HepG2 (cell line): ENCODE results near the gene LRBA. TPM values are rescaled to one million over a fixed set of nuclear protein-coding genes. Genes with fewer than 3 reads are reported as not detected.

ENCODE experiments used
- ATAC-seq: fragments of 200-7000 bp; cut with Tn5 transposase; 3 replicates; pipeline ENCODE4 v1.9.1; 2020; ENCODE audit warnings: mild to moderate bottlenecking, moderate library complexity
- BruUV-seq: library from RNA; stranded (reverse); fragments of 400-500 nt; replicated peaks from 2 replicates; lab custom pipeline; 2021; lab: Mats Ljungman, UMichigan
- CTCF ChIA-PET: fragments of 300-600 bp; formaldehyde crosslinking; extraction: SDS; loops from one replicate; lab custom pipeline; 2021; ENCODE audit warnings: low total read pairs, inconsistent platforms, low intra/inter-chr PET ratio; lab: Yijun Ruan, JAX
- POLR2A ChIA-PET: fragments of 350-600 bp; sonication (Branson Sonifier 250); formaldehyde crosslinking; loops from one replicate; lab custom pipeline; 2020; ENCODE audit warnings: antibody characterized with exemption, inconsistent platforms; lab: Yijun Ruan, JAX
- DNase-seq: peaks from one replicate; pipeline ENCODE4 v3.0.0-alpha.2; 2015; ENCODE audit warnings: low spot score
- FAIRE-seq: peaks from 3 replicates; lab custom pipeline; 2011; peaks lifted over from hg19 to GRCh38; lab: Jason Lieb, UNC
- H2AFZ ChIP-seq: one replicate; pipeline ENCODE4 v1.6.1; 2011; ENCODE audit warnings: low read length, inconsistent platforms
- H3K27ac ChIP-seq: fragments of 300-600 bp; 3 replicates; pipeline ENCODE4 v1.8.0; 2011; ENCODE audit warnings: mixed run types, mild to moderate bottlenecking, mixed read lengths, low read length, inconsistent platforms; ENCODE audit not compliant: insufficient read depth; ENCODE audit errors: extremely low read length
- H3K27me3 ChIP-seq, 2 experiments: fragments of 200-600 bp in 1 of 2; 2 replicates in 1 of 2; 3 replicates in 1 of 2; pipeline versions ENCODE4 v1.6.0 to v1.8.0; 2011; ENCODE audit warnings: low read length in 2 of 2, mild to moderate bottlenecking in 2 of 2, moderate library complexity in 2 of 2, inconsistent platforms in 1 of 2; ENCODE audit not compliant: insufficient read depth in 2 of 2, control insufficient read depth in 1 of 2
- H3K36me3 ChIP-seq, 2 experiments: fragments of 200-600 bp in 1 of 2; replicated peaks in 1 of 2; 2 replicates in 1 of 2; 3 replicates in 1 of 2; pipeline versions ENCODE4 v1.5.1 to v1.8.0; 2011; ENCODE audit warnings: low read length in 2 of 2, inconsistent platforms in 1 of 2; ENCODE audit not compliant: insufficient read depth in 2 of 2, control insufficient read depth in 1 of 2
- H3K4me1 ChIP-seq: 2 replicates; pipeline ENCODE4 v1.5.1; 2012; ENCODE audit warnings: low read length, inconsistent platforms; ENCODE audit not compliant: insufficient read depth
- H3K4me2 ChIP-seq: 2 replicates; pipeline ENCODE4 v1.6.0; 2011; ENCODE audit warnings: low read depth, low read length, inconsistent platforms
- H3K4me3 ChIP-seq, 3 experiments: fragments of 200-600 bp in 1 of 3; sonication (generic), shearing (Covaris generic) in 1 of 3; replicated peaks in 1 of 3; 2 replicates each; pipeline ENCODE4 v1.5.1; 2011 to 2016; ENCODE audit warnings: low read length in 3 of 3, inconsistent platforms in 2 of 3, low read depth in 2 of 3, mild to moderate bottlenecking in 2 of 3, control low read depth in 1 of 3, mixed read lengths in 1 of 3; ENCODE audit not compliant: insufficient read depth in 1 of 3
- H3K79me2 ChIP-seq: one replicate; pipeline ENCODE4 v1.6.1; 2011; ENCODE audit warnings: low read length, inconsistent platforms; ENCODE audit not compliant: insufficient read depth
- H3K9ac ChIP-seq: 2 replicates; pipeline ENCODE4 v1.6.0; 2011; ENCODE audit warnings: mild to moderate bottlenecking, low read depth, low read length, inconsistent platforms; ENCODE audit not compliant: insufficient read depth
- H3K9me3 ChIP-seq: 2 replicates; pipeline ENCODE4 v1.5.1; 2012; ENCODE audit warnings: mild to moderate bottlenecking, low read length
- H4K20me1 ChIP-seq: 2 replicates; pipeline ENCODE4 v1.6.0; 2011; ENCODE audit warnings: inconsistent platforms, mild to moderate bottlenecking, low read length, moderate library complexity; ENCODE audit not compliant: insufficient read depth
- CEBPB ChIP-seq: IDR thresholded peaks from 2 replicates; pipeline ENCODE4 v1.6.1; 2011; ENCODE audit warnings: low read depth, low read length, improper control_type of control experiment, borderline replicate concordance
- HMGXB4 ChIP-seq, 2 experiments: sonication (generic) in 1 of 2; formaldehyde crosslinking in 1 of 2; IDR thresholded peaks; 2 replicates each; pipeline versions ENCODE4 v1.4.0 to v1.6.1; 2018 to 2020; ENCODE audit warnings: missing genetic modification reagents in 2 of 2, borderline replicate concordance in 1 of 2, low read depth in 1 of 2, mild to moderate bottlenecking in 1 of 2, missing biosample characterization in 1 of 2
- NFKB2 ChIP-seq: sonication (generic); formaldehyde crosslinking; IDR thresholded peaks from 2 replicates; pipeline ENCODE4 v1.4.0; 2020; ENCODE audit warnings: missing genetic modification reagents, borderline replicate concordance
- POLR2G ChIP-seq: fragments of 200-400 bp; formaldehyde crosslinking; IDR thresholded peaks from 2 replicates; pipeline ENCODE4 v1.6.1; 2018; ENCODE audit warnings: mild to moderate bottlenecking, low read depth, low read length, moderate library complexity
- SNRNP70 ChIP-seq: fragments of 200-400 bp; formaldehyde crosslinking; IDR thresholded peaks from 2 replicates; pipeline ENCODE4 v1.6.1; 2017; ENCODE audit warnings: mild to moderate bottlenecking, low read depth, low read length, moderate library complexity
- ZBTB8A ChIP-seq: sonication (generic); formaldehyde crosslinking; IDR thresholded peaks from 2 replicates; pipeline ENCODE4 v1.4.0; 2020; ENCODE audit warnings: mild to moderate bottlenecking, low read depth, missing genetic modification reagents, borderline replicate concordance
- ZKSCAN8 ChIP-seq: IDR thresholded peaks from 2 replicates; pipeline ENCODE4 v1.6.1; 2016; ENCODE audit warnings: borderline replicate concordance, missing genetic modification reagents, missing compliant biosample characterization
- ZNF30 ChIP-seq: sonication (generic); formaldehyde crosslinking; IDR thresholded peaks from 2 replicates; pipeline ENCODE4 v1.5.0; 2020; ENCODE audit warnings: mild to moderate bottlenecking, missing genetic modification reagents
- ZNF333 ChIP-seq: sonication (generic); formaldehyde crosslinking; IDR thresholded peaks from 2 replicates; pipeline ENCODE4 v1.4.0; 2020; ENCODE audit warnings: mild to moderate bottlenecking, missing genetic modification reagents, borderline replicate concordance
- ZNF776 ChIP-seq: sonication (generic); formaldehyde crosslinking; IDR thresholded peaks from 2 replicates; pipeline ENCODE4 v1.4.0; 2020; ENCODE audit warnings: mild to moderate bottlenecking, missing genetic modification reagents
- WGBS: methylation state at CpG from one replicate; pipeline ENCODE4 v1.1.6; 2017; ENCODE audit warnings: low lambda C conversion rate; 5-methylcytosine and 5-hydroxymethylcytosine counted together
- in situ Hi-C: cut with HindIII; loops from 2 replicates; pipeline ENCODE4 v1.10.0; 2017; ENCODE audit warnings: low pct_unique_long_range_greater_than_20kb; ENCODE audit not compliant: extremely low pct_ligation_motif_present
- intact Hi-C: fragments of 100-400 bp; cut with micrococcal nuclease; formaldehyde crosslinking; loops from one replicate; pipeline ENCODE4 v1.10.0; 2022; ENCODE audit not compliant: unreplicated experiment
- polyA plus RNA-seq, 8 experiments: library from polyadenylated mRNA; depleted of rRNA in 3 of 8; stranded (reverse) in 7 of 8; unstranded in 1 of 8; fragments of >200 nt; fragmentation: Illumina TruSeq in 4 of 8; extraction: Trizol in 4 of 8; gene quantifications; 2 replicates each; pipeline versions ENCODE4 v1.2.1 to v1.2.3, GENCODE V29; 2011 to 2016; ENCODE audit warnings: low read depth in 4 of 8, missing spikeins in 1 of 8, mixed read lengths in 1 of 8; ENCODE audit not compliant: insufficient read depth in 1 of 8
- total RNA-seq, 5 experiments: library from RNA; depleted of rRNA; stranded (reverse); fragments of >200 nt; fragmentation: Illumina TruSeq; extraction: Trizol; gene quantifications; 2 replicates each; pipeline ENCODE4 v1.2.3, GENCODE V29; 2016; ENCODE audit warnings: low read depth in 1 of 5
- TF ChIP-seq, protein P1 (sequence below): sonication (generic); formaldehyde crosslinking; conservative IDR thresholded peaks from 2 replicates; pipeline ENCODE4 v1.8.0; 2022; ENCODE audit warnings: missing genetic modification reagents
- TF ChIP-seq, protein P2 (sequence below): sonication (generic); formaldehyde crosslinking; IDR thresholded peaks from 2 replicates; pipeline ENCODE4 v1.4.0; 2020; ENCODE audit warnings: mild to moderate bottlenecking, missing genetic modification reagents
- TF ChIP-seq, protein P3 (sequence below): sonication (generic); formaldehyde crosslinking; IDR thresholded peaks from 2 replicates; pipeline ENCODE4 v1.9.0; 2021; ENCODE audit warnings: missing genetic modification reagents, mild to moderate bottlenecking, borderline replicate concordance
- TF ChIP-seq, protein P4 (sequence below): sonication (generic); formaldehyde crosslinking; IDR thresholded peaks from 2 replicates; pipeline ENCODE4 v1.5.0; 2020; ENCODE audit warnings: mild to moderate bottlenecking, missing genetic modification reagents

LRBA gene
- total and polyA plus RNA-seq, 2 of the 13 experiments (the other 11 are each of a cell fraction or from before 2014, with no cell fraction given): 21.0 to 37.2 TPM

DNA sequence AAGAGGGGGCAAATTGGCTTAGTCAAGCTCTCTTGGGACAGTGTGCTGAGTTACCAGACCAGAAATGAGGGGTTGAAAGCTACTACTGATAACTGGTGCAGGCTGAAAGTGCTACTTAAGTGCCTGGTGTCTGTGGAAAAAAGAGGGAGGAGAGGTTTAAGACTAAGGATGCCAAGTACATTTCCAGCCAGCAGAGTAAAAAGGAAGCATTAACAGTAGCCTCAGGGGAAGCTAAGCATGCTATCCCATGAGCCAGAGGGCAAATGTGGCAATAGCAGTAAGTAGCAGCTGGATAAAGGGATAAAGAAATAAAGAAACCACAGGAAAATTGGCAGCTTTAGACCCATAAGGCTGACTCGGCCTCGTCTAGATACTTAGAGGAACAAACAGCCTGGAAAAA, 629.5 kb downstream of the LRBA start (continued):
- TF ChIP-seq POLR2G (no peak), SNRNP70 (no peak)

DNA sequence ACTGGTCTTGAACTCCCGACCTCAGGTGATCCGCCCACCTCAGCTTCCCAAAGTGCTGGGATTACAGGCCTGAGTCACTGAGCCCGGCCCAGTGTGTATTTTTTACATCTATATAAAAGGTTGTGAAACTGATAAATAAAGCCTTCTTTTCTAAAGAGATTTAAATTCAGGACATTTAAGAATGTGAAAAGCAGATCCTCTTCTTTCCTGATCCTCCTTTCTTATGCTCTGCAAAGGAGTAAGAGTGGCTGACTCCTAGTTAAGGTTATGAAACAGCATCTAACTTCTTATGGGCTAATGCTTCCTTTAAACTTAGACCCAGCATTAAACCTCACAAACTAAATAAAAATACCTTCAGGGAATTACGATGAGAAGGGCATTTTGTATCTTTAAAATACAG, 630.8 kb downstream of the LRBA start:
- H3K9me3 ChIP-seq: no peaks in the 10 kb centered on the region
- no peak for ATAC-seq
- BruUV-seq: no TSS peak
- intact Hi-C loops: no loop called here
- no peaks in the 10 kb centered on the region for H3K36me3 ChIP-seq
- H3K9ac ChIP-seq: no peak overlapping the region
- H4K20me1 ChIP-seq: no peaks in the 10 kb centered on the region
- 95% methylated on average over 4 of the region's 4 CpGs for WGBS
- no peak overlapping the region for H2AFZ ChIP-seq
- no peak overlapping the region for H3K4me3 ChIP-seq
- no peaks in the 10 kb centered on the region for H3K4me1 ChIP-seq
- H3K79me2 ChIP-seq: no peaks in the 10 kb centered on the region
- DNase-seq: no peak
- H3K4me2 ChIP-seq: no peak overlapping the region
- no peak overlapping the region for H3K27ac ChIP-seq
- ChIA-PET CTCF (no interaction called here), POLR2A (no interaction called here)
- no peaks in the 10 kb centered on the region for H3K27me3 ChIP-seq
- in situ Hi-C loops: no loop called here
- FAIRE-seq: no peak
- TF ChIP-seq, protein P1, sequence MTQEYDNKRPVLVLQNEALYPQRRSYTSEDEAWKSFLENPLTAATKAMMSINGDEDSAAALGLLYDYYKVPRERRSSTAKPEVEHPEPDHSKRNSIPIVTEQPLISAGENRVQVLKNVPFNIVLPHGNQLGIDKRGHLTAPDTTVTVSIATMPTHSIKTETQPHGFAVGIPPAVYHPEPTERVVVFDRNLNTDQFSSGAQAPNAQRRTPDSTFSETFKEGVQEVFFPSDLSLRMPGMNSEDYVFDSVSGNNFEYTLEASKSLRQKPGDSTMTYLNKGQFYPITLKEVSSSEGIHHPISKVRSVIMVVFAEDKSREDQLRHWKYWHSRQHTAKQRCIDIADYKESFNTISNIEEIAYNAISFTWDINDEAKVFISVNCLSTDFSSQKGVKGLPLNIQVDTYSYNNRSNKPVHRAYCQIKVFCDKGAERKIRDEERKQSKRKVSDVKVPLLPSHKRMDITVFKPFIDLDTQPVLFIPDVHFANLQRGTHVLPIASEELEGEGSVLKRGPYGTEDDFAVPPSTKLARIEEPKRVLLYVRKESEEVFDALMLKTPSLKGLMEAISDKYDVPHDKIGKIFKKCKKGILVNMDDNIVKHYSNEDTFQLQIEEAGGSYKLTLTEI: no peak
- TF ChIP-seq ZNF333 (CRISPR knock-in tag) (no peak), ZNF776 (CRISPR knock-in tag) (no peak), ZBTB8A (CRISPR knock-in tag) (no peak), CEBPB (no peak), NFKB2 (no peak), ZKSCAN8 (CRISPR knock-in tag) (no peak), HMGXB4 (CRISPR knock-in tag; IDR thresholded peaks at IDR 0.05; ENCODE audit: borderline replicate concordance in 1 of 2, low read depth in 1 of 2) (no peak), ZNF30 (CRISPR knock-in tag) (no peak)
- TF ChIP-seq, protein P2, sequence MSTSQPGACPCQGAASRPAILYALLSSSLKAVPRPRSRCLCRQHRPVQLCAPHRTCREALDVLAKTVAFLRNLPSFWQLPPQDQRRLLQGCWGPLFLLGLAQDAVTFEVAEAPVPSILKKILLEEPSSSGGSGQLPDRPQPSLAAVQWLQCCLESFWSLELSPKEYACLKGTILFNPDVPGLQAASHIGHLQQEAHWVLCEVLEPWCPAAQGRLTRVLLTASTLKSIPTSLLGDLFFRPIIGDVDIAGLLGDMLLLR (CRISPR knock-in tag): no peak
- TF ChIP-seq, protein P3, sequence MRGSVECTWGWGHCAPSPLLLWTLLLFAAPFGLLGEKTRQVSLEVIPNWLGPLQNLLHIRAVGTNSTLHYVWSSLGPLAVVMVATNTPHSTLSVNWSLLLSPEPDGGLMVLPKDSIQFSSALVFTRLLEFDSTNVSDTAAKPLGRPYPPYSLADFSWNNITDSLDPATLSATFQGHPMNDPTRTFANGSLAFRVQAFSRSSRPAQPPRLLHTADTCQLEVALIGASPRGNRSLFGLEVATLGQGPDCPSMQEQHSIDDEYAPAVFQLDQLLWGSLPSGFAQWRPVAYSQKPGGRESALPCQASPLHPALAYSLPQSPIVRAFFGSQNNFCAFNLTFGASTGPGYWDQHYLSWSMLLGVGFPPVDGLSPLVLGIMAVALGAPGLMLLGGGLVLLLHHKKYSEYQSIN (CRISPR knock-in tag): no peak
- TF ChIP-seq, protein P4, sequence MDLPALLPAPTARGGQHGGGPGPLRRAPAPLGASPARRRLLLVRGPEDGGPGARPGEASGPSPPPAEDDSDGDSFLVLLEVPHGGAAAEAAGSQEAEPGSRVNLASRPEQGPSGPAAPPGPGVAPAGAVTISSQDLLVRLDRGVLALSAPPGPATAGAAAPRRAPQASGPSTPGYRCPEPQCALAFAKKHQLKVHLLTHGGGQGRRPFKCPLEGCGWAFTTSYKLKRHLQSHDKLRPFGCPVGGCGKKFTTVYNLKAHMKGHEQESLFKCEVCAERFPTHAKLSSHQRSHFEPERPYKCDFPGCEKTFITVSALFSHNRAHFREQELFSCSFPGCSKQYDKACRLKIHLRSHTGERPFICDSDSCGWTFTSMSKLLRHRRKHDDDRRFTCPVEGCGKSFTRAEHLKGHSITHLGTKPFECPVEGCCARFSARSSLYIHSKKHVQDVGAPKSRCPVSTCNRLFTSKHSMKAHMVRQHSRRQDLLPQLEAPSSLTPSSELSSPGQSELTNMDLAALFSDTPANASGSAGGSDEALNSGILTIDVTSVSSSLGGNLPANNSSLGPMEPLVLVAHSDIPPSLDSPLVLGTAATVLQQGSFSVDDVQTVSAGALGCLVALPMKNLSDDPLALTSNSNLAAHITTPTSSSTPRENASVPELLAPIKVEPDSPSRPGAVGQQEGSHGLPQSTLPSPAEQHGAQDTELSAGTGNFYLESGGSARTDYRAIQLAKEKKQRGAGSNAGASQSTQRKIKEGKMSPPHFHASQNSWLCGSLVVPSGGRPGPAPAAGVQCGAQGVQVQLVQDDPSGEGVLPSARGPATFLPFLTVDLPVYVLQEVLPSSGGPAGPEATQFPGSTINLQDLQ: no peak
